Measurements from ENCODE around the gene SULT2B1.

Gene SULT2B1

DNA sequence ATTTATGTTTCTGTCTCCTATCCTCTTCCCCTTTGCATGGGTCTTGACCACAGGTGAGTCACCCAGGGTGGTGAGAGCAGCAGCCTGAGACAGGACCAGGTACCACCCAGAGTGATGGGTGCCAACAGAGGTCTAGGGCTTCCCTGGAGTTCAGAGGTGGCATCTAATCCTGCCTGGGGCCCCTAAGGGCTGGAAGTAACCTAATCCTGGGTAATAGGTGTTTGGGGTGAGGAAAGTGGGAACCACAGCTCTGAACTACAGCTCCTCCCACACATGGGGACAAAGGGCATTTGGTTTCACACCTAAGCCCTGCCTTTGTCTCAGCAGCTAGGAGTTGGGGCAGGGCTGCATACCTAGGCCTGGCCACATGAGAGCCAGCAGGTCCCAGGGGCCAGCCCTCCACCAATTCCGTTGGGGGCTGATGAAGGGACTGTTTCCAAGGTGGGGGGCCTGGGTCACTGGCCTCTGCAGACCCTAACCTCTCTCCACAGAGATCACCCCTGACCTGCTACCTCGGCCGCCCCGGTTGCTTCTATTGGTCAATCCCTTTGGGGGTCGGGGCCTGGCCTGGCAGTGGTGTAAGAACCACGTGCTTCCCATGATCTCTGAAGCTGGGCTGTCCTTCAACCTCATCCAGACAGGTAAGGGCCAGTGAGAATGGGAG, 75.4 kb downstream of the SULT2B1 start:
- Histone ChIP-seq H3K9me3 (replicated peaks in 1 of 2; ENCODE audit: control insufficient read depth in 2 of 2, insufficient read depth in 1 of 2, low read depth in 1 of 2, low read length in 2 of 2) (no peaks in the 10 kb centered on the region), H3K4ac (ENCODE audit: low read length) (no peak overlapping the region), H4K91ac (ENCODE audit: low read depth, low read length, poor library complexity) (no peak overlapping the region), H3K18ac (ENCODE audit: low read length) (no peak overlapping the region), H3K79me1 (ENCODE audit: low read depth, low read length) (peaks cover 5% of the 10 kb centered on the region), H2BK120ac (ENCODE audit: low read depth, low read length) (no peak overlapping the region), H3K36me3 (replicated peaks in 1 of 2; ENCODE audit: control insufficient read depth in 2 of 2, insufficient read depth in 2 of 2, low read length in 2 of 2) (peaks cover 4 to 43% of the 10 kb centered on the region in 2 donors), H2BK5ac (ENCODE audit: low read length) (no peak overlapping the region), H3K27ac (replicated peaks; ENCODE audit: low read length) (no peak overlapping the region), H2AK5ac (ENCODE audit: low read depth, low read length) (peak overlapping the region; percentile 41), H3K4me2 (ENCODE audit: insufficient read depth, low read length, poor library complexity, severe bottlenecking) (no peak overlapping the region), H2BK12ac (ENCODE audit: low read length) (no peak overlapping the region), H3K4me3 (ENCODE audit: low read length in 2 of 2) (no peak overlapping the region), H3K9ac (ENCODE audit: low read depth, low read length, poor library complexity) (no peak overlapping the region), H3K27me3 (ENCODE audit: control insufficient read depth in 3 of 3, insufficient read depth in 3 of 3, low read depth in 1 of 3, low read length in 3 of 3) (no peaks in the 10 kb centered on the region), H2BK15ac (ENCODE audit: low read length) (no peak overlapping the region), H2AFZ (ENCODE audit: low read length) (no peak overlapping the region), H3K14ac (ENCODE audit: low read length) (no peak overlapping the region), H4K8ac (ENCODE audit: low read depth, low read length) (no peak overlapping the region), H3K23ac (ENCODE audit: low read depth, low read length, poor library complexity) (no peak overlapping the region), H3K4me1 (ENCODE audit: control insufficient read depth in 2 of 2, insufficient read depth in 1 of 2, low read depth in 1 of 2, low read length in 2 of 2) (peaks cover 18 to 25% of the 10 kb centered on the region in 2 donors)
- no CpG with 5 or more reads among the region's 6 CpGs for WGBS, 2 donors (ENCODE audit: extremely low coverage in 2 of 2, insufficient read length in 2 of 2, insufficient replicate concordance in 1 of 2)
- DNase-seq (ENCODE audit: low spot score): no peak

DNA sequence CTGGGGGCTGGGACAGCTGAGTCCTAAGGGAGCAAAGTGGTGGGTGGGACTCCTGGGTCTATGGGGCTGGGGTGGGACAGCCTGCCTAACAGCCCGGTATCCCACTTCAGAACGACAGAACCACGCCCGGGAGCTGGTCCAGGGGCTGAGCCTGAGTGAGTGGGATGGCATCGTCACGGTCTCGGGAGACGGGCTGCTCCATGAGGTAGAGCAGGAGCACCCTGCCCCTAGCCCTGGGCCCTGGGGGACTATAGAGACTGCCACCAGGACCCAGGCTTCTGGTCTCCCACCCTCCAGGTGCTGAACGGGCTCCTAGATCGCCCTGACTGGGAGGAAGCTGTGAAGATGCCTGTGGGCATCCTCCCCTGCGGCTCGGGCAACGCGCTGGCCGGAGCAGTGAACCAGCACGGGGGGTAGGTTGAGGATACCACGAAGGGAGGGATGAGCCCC, 75.9 kb downstream of the SULT2B1 start:
- no peak overlapping the region for H2AFZ ChIP-seq (ENCODE audit: low read length)
- no CpG with 5 or more reads among the region's 17 CpGs for WGBS, 2 donors (ENCODE audit: extremely low coverage in 2 of 2, insufficient read length in 2 of 2, insufficient replicate concordance in 1 of 2)
- H3K27ac ChIP-seq (replicated peaks; ENCODE audit: low read length): no peak overlapping the region
- peak overlapping the region; percentile 54 for H2BK5ac ChIP-seq (ENCODE audit: low read length)
- DNase-seq (ENCODE audit: low spot score): no peak
- no peak overlapping the region for H3K4me2 ChIP-seq (ENCODE audit: insufficient read depth, low read length, poor library complexity, severe bottlenecking)
- H3K4ac ChIP-seq (ENCODE audit: low read length): no peak overlapping the region
- H3K23ac ChIP-seq (ENCODE audit: low read depth, low read length, poor library complexity): no peak overlapping the region
- peak overlapping the region; percentile 41 for H2AK5ac ChIP-seq (ENCODE audit: low read depth, low read length)
- peaks cover 18 to 28% of the 10 kb centered on the region in 2 donors for H3K4me1 ChIP-seq (ENCODE audit: control insufficient read depth in 2 of 2, insufficient read depth in 1 of 2, low read depth in 1 of 2, low read length in 2 of 2)
- no peak overlapping the region for H4K8ac ChIP-seq (ENCODE audit: low read depth, low read length)
- H3K9ac ChIP-seq (ENCODE audit: low read depth, low read length, poor library complexity): no peak overlapping the region
- peaks cover 5% of the 10 kb centered on the region for H3K79me1 ChIP-seq (ENCODE audit: low read depth, low read length)
- H3K4me3 ChIP-seq (ENCODE audit: low read length in 2 of 2): no peak overlapping the region
- no peaks in the 10 kb centered on the region for H3K9me3 ChIP-seq (replicated peaks in 1 of 2; ENCODE audit: control insufficient read depth in 2 of 2, insufficient read depth in 1 of 2, low read depth in 1 of 2, low read length in 2 of 2)
- no peak overlapping the region for H4K91ac ChIP-seq (ENCODE audit: low read depth, low read length, poor library complexity)
- no peaks in the 10 kb centered on the region for H3K27me3 ChIP-seq (ENCODE audit: control insufficient read depth in 3 of 3, insufficient read depth in 3 of 3, low read depth in 1 of 3, low read length in 3 of 3)
- peak overlapping the region; percentile 13 for H3K18ac ChIP-seq (ENCODE audit: low read length)
- H3K14ac ChIP-seq (ENCODE audit: low read length): no peak overlapping the region
- H2BK15ac ChIP-seq (ENCODE audit: low read length): no peak overlapping the region
- H3K36me3 ChIP-seq (replicated peaks in 1 of 2; ENCODE audit: control insufficient read depth in 2 of 2, insufficient read depth in 2 of 2, low read length in 2 of 2): peaks cover 5 to 43% of the 10 kb centered on the region in 2 donors
- no peak overlapping the region for H2BK120ac ChIP-seq (ENCODE audit: low read depth, low read length)
- no peak overlapping the region for H2BK12ac ChIP-seq (ENCODE audit: low read length)

DNA sequence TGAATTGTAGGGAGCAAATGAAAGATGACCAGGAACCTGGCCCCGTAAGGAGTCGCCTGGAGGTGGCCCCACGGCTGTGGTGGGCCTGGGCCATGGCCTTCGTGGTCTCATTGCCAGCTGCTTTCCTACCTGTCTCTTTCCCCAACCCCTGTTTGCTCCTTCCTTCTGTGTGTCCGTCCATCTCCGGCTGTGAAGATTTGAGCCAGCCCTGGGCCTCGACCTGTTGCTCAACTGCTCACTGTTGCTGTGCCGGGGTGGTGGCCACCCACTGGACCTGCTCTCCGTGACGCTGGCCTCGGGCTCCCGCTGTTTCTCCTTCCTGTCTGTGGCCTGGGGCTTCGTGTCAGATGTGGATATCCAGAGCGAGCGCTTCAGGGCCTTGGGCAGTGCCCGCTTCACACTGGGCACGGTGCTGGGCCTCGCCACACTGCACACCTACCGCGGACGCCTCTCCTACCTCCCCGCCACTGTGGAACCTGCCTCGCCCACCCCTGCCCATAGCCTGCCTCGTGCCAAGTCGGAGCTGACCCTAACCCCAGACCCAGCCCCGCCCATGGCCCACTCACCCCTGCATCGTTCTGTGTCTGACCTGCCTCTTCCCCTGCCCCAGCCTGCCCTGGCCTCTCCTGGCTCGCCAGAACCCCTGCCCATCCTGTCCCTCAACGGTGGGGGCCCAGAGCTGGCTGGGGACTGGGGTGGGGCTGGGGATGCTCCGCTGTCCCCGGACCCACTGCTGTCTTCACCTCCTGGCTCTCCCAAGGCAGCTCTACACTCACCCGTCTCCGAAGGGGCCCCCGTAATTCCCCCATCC, 76.7 kb downstream of the SULT2B1 start:
- no peaks in the 10 kb centered on the region for H3K27me3 ChIP-seq (ENCODE audit: control insufficient read depth in 3 of 3, insufficient read depth in 3 of 3, low read depth in 1 of 3, low read length in 3 of 3)

GRCh38 chr19:48629297-48629598, 77.3 kb downstream of the SULT2B1 start:
- peak overlapping the region; percentile 86 for H3K18ac ChIP-seq (ENCODE audit: low read length)
- whole genome bisulfite sequencing, 2 donors (ENCODE audit: extremely low coverage in 2 of 2, insufficient read length in 2 of 2, insufficient replicate concordance in 1 of 2): no CpG with 5 or more reads among the region's 22 CpGs

More for the DNA sequence above, 76.7 kb downstream of the SULT2B1 start:
- Histone ChIP-seq H3K9ac (ENCODE audit: low read depth, low read length, poor library complexity) (no peak overlapping the region), H4K91ac (ENCODE audit: low read depth, low read length, poor library complexity) (no peak overlapping the region), H3K18ac (ENCODE audit: low read length) (peak overlapping the region; percentile 86), H3K27ac (replicated peaks; ENCODE audit: low read length) (peak overlapping the region; percentile 32), H2BK120ac (ENCODE audit: low read depth, low read length) (peak overlapping the region; percentile 84), H3K14ac (ENCODE audit: low read length) (no peak overlapping the region), H3K79me1 (ENCODE audit: low read depth, low read length) (peaks cover 5% of the 10 kb centered on the region), H4K8ac (ENCODE audit: low read depth, low read length) (no peak overlapping the region), H3K36me3 (replicated peaks in 1 of 2; ENCODE audit: control insufficient read depth in 2 of 2, insufficient read depth in 2 of 2, low read length in 2 of 2) (peaks cover 9 to 45% of the 10 kb centered on the region in 2 donors), H3K4me1 (ENCODE audit: control insufficient read depth in 2 of 2, insufficient read depth in 1 of 2, low read depth in 1 of 2, low read length in 2 of 2) (peaks cover 20 to 25% of the 10 kb centered on the region in 2 donors), H3K4me2 (ENCODE audit: insufficient read depth, low read length, poor library complexity, severe bottlenecking) (no peak overlapping the region), H2AFZ (ENCODE audit: low read length) (no peak overlapping the region), H3K4me3 (ENCODE audit: low read length in 2 of 2) (no peak overlapping the region), H2BK15ac (ENCODE audit: low read length) (peak overlapping the region; percentile 95), H2AK5ac (ENCODE audit: low read depth, low read length) (peak overlapping the region; percentile 97), H2BK12ac (ENCODE audit: low read length) (peak overlapping the region; percentile 68), H3K9me3 (replicated peaks in 1 of 2; ENCODE audit: control insufficient read depth in 2 of 2, insufficient read depth in 1 of 2, low read depth in 1 of 2, low read length in 2 of 2) (no peaks in the 10 kb centered on the region), H2BK5ac (ENCODE audit: low read length) (peak overlapping the region; percentile 54), H3K4ac (ENCODE audit: low read length) (no peak overlapping the region), H3K23ac (ENCODE audit: low read depth, low read length, poor library complexity) (peak overlapping the region; percentile 74)
- no peak for DNase-seq (ENCODE audit: low spot score)
- no CpG with 5 or more reads among the region's 34 CpGs for WGBS, 2 donors (ENCODE audit: extremely low coverage in 2 of 2, insufficient read length in 2 of 2, insufficient replicate concordance in 1 of 2)

More at GRCh38 chr19:48629297-48629598, 77.3 kb downstream of the SULT2B1 start:
- H3K4me1 ChIP-seq (ENCODE audit: control insufficient read depth in 2 of 2, insufficient read depth in 1 of 2, low read depth in 1 of 2, low read length in 2 of 2): peaks cover 23 to 29% of the 10 kb centered on the region in 2 donors
- H2BK15ac ChIP-seq (ENCODE audit: low read length): peak overlapping the region; percentile 95
- peaks cover 5% of the 10 kb centered on the region for H3K79me1 ChIP-seq (ENCODE audit: low read depth, low read length)
- peak overlapping the region; percentile 2 for H3K4ac ChIP-seq (ENCODE audit: low read length)
- peak overlapping the region; percentile 84 for H2BK120ac ChIP-seq (ENCODE audit: low read depth, low read length)
- H3K9me3 ChIP-seq (replicated peaks in 1 of 2; ENCODE audit: control insufficient read depth in 2 of 2, insufficient read depth in 1 of 2, low read depth in 1 of 2, low read length in 2 of 2): no peaks in the 10 kb centered on the region
- no peak for DNase-seq (ENCODE audit: low spot score)
- no peak overlapping the region for H2AFZ ChIP-seq (ENCODE audit: low read length)
- no peak overlapping the region for H3K4me2 ChIP-seq (ENCODE audit: insufficient read depth, low read length, poor library complexity, severe bottlenecking)
- H2AK5ac ChIP-seq (ENCODE audit: low read depth, low read length): peak overlapping the region; percentile 97
- no peak overlapping the region for H4K91ac ChIP-seq (ENCODE audit: low read depth, low read length, poor library complexity)
- peaks cover 9 to 45% of the 10 kb centered on the region in 2 donors for H3K36me3 ChIP-seq (replicated peaks in 1 of 2; ENCODE audit: control insufficient read depth in 2 of 2, insufficient read depth in 2 of 2, low read length in 2 of 2)
- peak overlapping the region; percentile 64 for H3K9ac ChIP-seq (ENCODE audit: low read depth, low read length, poor library complexity)
- H3K23ac ChIP-seq (ENCODE audit: low read depth, low read length, poor library complexity): peak overlapping the region; percentile 39
- H4K8ac ChIP-seq (ENCODE audit: low read depth, low read length): no peak overlapping the region
- H2BK12ac ChIP-seq (ENCODE audit: low read length): peak overlapping the region; percentile 33
- H3K4me3 ChIP-seq (ENCODE audit: low read length in 2 of 2): peak overlapping the region in 1 of 2 donors; percentile 33
- H3K27me3 ChIP-seq (ENCODE audit: control insufficient read depth in 3 of 3, insufficient read depth in 3 of 3, low read depth in 1 of 3, low read length in 3 of 3): no peaks in the 10 kb centered on the region
- no peak overlapping the region for H3K14ac ChIP-seq (ENCODE audit: low read length)
- peak overlapping the region; percentile 67 for H3K27ac ChIP-seq (replicated peaks; ENCODE audit: low read length)
- peak overlapping the region; percentile 54 for H2BK5ac ChIP-seq (ENCODE audit: low read length)
